Measurements from ENCODE around the gene SNX32. TPM values are rescaled to one million over a fixed set of nuclear protein-coding genes. Genes with fewer than 3 reads are reported as not detected.

Gene SNX32
- total RNA-seq, 1 experiment from 2014 or later = not detected

DNA sequence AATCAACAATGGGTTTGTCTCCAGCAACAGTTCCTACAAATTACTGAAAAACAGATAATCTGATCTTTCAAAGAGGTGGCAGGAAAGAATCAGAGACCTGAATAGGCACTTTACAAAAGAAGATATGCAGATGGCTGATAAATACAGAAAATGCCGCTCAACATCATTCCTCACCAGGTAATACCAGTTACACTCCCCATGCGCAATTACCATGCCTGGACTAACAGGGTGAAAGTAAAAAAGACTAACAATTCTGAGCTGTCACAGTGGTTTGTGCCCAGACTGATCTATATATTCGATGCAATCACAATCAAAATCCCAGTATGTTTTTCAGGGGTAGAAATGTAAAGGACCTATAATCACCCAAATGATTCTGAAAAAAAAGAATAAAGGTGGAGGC, 10.0 kb downstream of the SNX32 start (continued):
- TF ChIP-seq EGR1 (IDR thresholded peaks at IDR 0.05; ENCODE audit: low read depth) (no peak), EZH2phosphoT487 (IDR thresholded peaks at IDR 0.05; ENCODE audit: borderline replicate concordance) (no peak), YY1 (IDR thresholded peaks at IDR 0.05; ENCODE audit: extremely low read depth, insufficient replicate concordance, low read depth, low read length) (no peak)
- TF ChIP-seq, protein P1, sequence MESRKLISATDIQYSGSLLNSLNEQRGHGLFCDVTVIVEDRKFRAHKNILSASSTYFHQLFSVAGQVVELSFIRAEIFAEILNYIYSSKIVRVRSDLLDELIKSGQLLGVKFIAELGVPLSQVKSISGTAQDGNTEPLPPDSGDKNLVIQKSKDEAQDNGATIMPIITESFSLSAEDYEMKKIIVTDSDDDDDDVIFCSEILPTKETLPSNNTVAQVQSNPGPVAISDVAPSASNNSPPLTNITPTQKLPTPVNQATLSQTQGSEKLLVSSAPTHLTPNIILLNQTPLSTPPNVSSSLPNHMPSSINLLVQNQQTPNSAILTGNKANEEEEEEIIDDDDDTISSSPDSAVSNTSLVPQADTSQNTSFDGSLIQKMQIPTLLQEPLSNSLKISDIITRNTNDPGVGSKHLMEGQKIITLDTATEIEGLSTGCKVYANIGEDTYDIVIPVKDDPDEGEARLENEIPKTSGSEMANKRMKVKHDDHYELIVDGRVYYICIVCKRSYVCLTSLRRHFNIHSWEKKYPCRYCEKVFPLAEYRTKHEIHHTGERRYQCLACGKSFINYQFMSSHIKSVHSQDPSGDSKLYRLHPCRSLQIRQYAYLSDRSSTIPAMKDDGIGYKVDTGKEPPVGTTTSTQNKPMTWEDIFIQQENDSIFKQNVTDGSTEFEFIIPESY (IDR thresholded peaks at IDR 0.05; ENCODE audit: extremely low read depth, insufficient replicate concordance, low read length) = no peak

DNA sequence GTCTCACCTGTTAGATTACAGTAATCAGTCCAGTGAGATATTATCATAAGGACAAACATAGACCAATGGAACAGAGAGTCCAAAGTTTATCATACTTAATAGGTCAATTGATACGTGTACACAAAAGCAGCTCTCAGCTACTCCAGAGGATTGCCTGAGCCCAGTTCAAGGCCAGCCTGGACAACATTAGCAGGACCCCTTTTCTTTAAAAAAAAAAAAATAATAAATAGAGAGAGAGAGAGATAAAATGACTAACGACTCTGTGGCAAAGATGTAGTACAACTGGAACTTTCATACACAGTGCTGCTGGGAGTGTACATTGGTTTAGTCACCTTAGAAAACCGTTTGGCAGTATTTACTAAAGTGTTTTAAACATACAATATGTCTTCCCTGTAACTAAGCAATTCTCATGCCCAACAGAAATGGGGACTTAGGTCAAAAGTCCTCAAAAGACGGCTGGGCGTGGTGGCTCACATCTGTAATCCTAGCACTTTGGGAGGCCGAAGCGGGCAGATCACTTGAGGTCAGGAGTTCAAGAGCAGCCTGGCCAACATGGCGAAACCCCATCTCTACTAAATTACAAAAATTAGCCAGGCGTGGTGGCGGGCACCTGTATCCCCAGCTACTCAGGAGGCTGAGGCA, 10.6 kb downstream of the SNX32 start:
- ATAC-seq = no peak
- no TSS peak for BruUV-seq (replicated peaks)
- H2AFZ ChIP-seq (ENCODE audit: low read depth, low read length, poor library complexity, severe bottlenecking) = no peak overlapping the region
- no peak overlapping the region for H3K9ac ChIP-seq (ENCODE audit: low read length)
- no peaks in the 10 kb centered on the region for H3K9me2 ChIP-seq (ENCODE audit: insufficient read depth)
- intact Hi-C loops (cut with micrococcal nuclease) = no loop called here
- no peaks in the 10 kb centered on the region for H3K36me3 ChIP-seq (ENCODE audit: control insufficient read depth in 1 of 2, insufficient read depth in 2 of 2, low read length in 2 of 2)
- TF ChIP-seq, protein P2, sequence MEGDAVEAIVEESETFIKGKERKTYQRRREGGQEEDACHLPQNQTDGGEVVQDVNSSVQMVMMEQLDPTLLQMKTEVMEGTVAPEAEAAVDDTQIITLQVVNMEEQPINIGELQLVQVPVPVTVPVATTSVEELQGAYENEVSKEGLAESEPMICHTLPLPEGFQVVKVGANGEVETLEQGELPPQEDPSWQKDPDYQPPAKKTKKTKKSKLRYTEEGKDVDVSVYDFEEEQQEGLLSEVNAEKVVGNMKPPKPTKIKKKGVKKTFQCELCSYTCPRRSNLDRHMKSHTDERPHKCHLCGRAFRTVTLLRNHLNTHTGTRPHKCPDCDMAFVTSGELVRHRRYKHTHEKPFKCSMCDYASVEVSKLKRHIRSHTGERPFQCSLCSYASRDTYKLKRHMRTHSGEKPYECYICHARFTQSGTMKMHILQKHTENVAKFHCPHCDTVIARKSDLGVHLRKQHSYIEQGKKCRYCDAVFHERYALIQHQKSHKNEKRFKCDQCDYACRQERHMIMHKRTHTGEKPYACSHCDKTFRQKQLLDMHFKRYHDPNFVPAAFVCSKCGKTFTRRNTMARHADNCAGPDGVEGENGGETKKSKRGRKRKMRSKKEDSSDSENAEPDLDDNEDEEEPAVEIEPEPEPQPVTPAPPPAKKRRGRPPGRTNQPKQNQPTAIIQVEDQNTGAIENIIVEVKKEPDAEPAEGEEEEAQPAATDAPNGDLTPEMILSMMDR (IDR thresholded peaks at IDR 0.05 in 2 of 3, conservative IDR thresholded peaks at IDR 0.05 in 1 of 3; ENCODE audit: borderline replicate concordance in 1 of 3, insufficient read depth in 1 of 3, low read depth in 2 of 3, low read length in 2 of 3) = no peak
- TF ChIP-seq ELF1 (IDR thresholded peaks at IDR 0.05; ENCODE audit: borderline replicate concordance, low read depth) (no peak), POLR2AphosphoS5 (IDR thresholded peaks at IDR 0.05; ENCODE audit: low read depth, low read length) (no peak), ATF3 (IDR thresholded peaks at IDR 0.05) (no peak), YY1 (IDR thresholded peaks at IDR 0.05; ENCODE audit: extremely low read depth, insufficient replicate concordance, low read depth, low read length) (no peak), TCF7L2 (IDR thresholded peaks at IDR 0.05; ENCODE audit: borderline replicate concordance, extremely low read depth, insufficient read depth, insufficient read length) (no peak), EGR1 (IDR thresholded peaks at IDR 0.05; ENCODE audit: low read depth) (no peak), CBX3 (IDR thresholded peaks at IDR 0.05; ENCODE audit: low read depth) (no peak), CEBPB (IDR thresholded peaks at IDR 0.05; ENCODE audit: low read depth) (no peak), RAD21 (IDR thresholded peaks at IDR 0.05; ENCODE audit: low read depth) (no peak)
- no peak for DNase-seq (ENCODE audit: low read depth, low spot score)
- no peaks in the 10 kb centered on the region for H3K9me3 ChIP-seq (ENCODE audit: control insufficient read depth in 1 of 2, insufficient read depth in 1 of 2, low read depth in 1 of 2, low read length in 2 of 2)
- no peak overlapping the region for H3K4me3 ChIP-seq (replicated peaks in 1 of 2; ENCODE audit: low read depth in 1 of 2, low read length in 2 of 2)
- no peak overlapping the region for H3K27ac ChIP-seq (ENCODE audit: low read depth, low read length)
- H3K4me1 ChIP-seq (ENCODE audit: control insufficient read depth in 1 of 2, insufficient read depth in 2 of 2, low read length in 2 of 2) = no peaks in the 10 kb centered on the region
- no peaks in the 10 kb centered on the region for H3K79me2 ChIP-seq (ENCODE audit: insufficient read depth, low read length)
- no peaks in the 10 kb centered on the region for H4K20me1 ChIP-seq (ENCODE audit: insufficient read depth)
- CTCF ChIA-PET = interaction anchor here (1.3 to 1.5 kb wide), 2 partner anchors 16 to 65 kb away, joined by 5 to 6 read pairs; no protein-coding TSS in a partner anchor
- no peaks in the 10 kb centered on the region for H3K27me3 ChIP-seq (ENCODE audit: insufficient read depth, low read length)
- POLR2A ChIA-PET = no interaction called here
- RAD21 ChIA-PET (ENCODE audit: low non-redundant PET in 1 of 2, low total read pairs in 2 of 2, uncharacterized antibody in 2 of 2, unreplicated experiment in 2 of 2) = no interaction called here
- H3K4me2 ChIP-seq (ENCODE audit: low read length) = no peak overlapping the region

Measured in HCT116 (cell line).